Measurements from ENCODE around the gene CHEK1.
"Not testable (repeated sequence)": the region's sequence is repeated elsewhere in the genome, so short reads cannot be mapped to it uniquely, and the experiment has no call there.

Gene CHEK1

GRCh38 chr11:125694951-125695350 lies 70.0 kb downstream of the CHEK1 start:
- Histone ChIP-seq H3K36me3 (ENCODE audit: control insufficient read depth, insufficient read depth, low read length) (no peaks in the 10 kb centered on the region), H3K4me3 (replicated peaks; ENCODE audit: low read depth, low read length) (no peak overlapping the region), H3K27me3 (replicated peaks; ENCODE audit: control insufficient read depth, insufficient read depth, low read length) (no peaks in the 10 kb centered on the region)
- TF ChIP-seq CTCF (IDR thresholded peaks at IDR 0.05; ENCODE audit: insufficient read depth, low read length, poor library complexity, severe bottlenecking), result no peak
- no peak for DNase-seq (ENCODE audit: extremely low read depth, insufficient read length)

- DNase-seq (ENCODE audit: extremely low read depth, insufficient read length), result no peak
- H3K27me3 ChIP-seq (replicated peaks; ENCODE audit: control insufficient read depth, insufficient read depth, low read length), result no peaks in the 10 kb centered on the region
- H3K36me3 ChIP-seq (ENCODE audit: control insufficient read depth, insufficient read depth, low read length), result no peaks in the 10 kb centered on the region
- H3K4me3 ChIP-seq (replicated peaks; ENCODE audit: low read depth, low read length), result no peak overlapping the region
- no peak for TF ChIP-seq CTCF (IDR thresholded peaks at IDR 0.05; ENCODE audit: insufficient read depth, low read length, poor library complexity, severe bottlenecking)
Observed at GRCh38 chr11:125701018-125701610, 76.2 kb downstream of the CHEK1 start.

GRCh38 chr11:125701858-125702621 lies 77.1 kb downstream of the CHEK1 start:
- no peak for DNase-seq (ENCODE audit: extremely low read depth, insufficient read length)
- Histone ChIP-seq H3K4me3 (replicated peaks; ENCODE audit: low read depth, low read length) (no peak overlapping the region), H3K36me3 (ENCODE audit: control insufficient read depth, insufficient read depth, low read length) (no peaks in the 10 kb centered on the region), H3K27me3 (replicated peaks; ENCODE audit: control insufficient read depth, insufficient read depth, low read length) (no peaks in the 10 kb centered on the region)
- TF ChIP-seq CTCF (IDR thresholded peaks at IDR 0.05; ENCODE audit: insufficient read depth, low read length, poor library complexity, severe bottlenecking), result no peak

- not testable (repeated sequence) for H3K4me3 ChIP-seq (replicated peaks; ENCODE audit: low read depth, low read length); H3K27me3 ChIP-seq (replicated peaks; ENCODE audit: control insufficient read depth, insufficient read depth, low read length); H3K36me3 ChIP-seq (ENCODE audit: control insufficient read depth, insufficient read depth, low read length); DNase-seq (ENCODE audit: extremely low read depth, insufficient read length)
Observed at GRCh38 chr11:125704686-125705085, 79.7 kb downstream of the CHEK1 start.

- TF ChIP-seq CTCF (IDR thresholded peaks at IDR 0.05; ENCODE audit: insufficient read depth, low read length, poor library complexity, severe bottlenecking), result no peak
- Histone ChIP-seq H3K27me3 (replicated peaks; ENCODE audit: control insufficient read depth, insufficient read depth, low read length) (no peaks in the 10 kb centered on the region), H3K4me3 (replicated peaks; ENCODE audit: low read depth, low read length) (no peak overlapping the region), H3K36me3 (ENCODE audit: control insufficient read depth, insufficient read depth, low read length) (no peaks in the 10 kb centered on the region)
- DNase-seq (ENCODE audit: extremely low read depth, insufficient read length), result no peak
Observed at GRCh38 chr11:125720781-125721180, 95.8 kb downstream of the CHEK1 start.

GRCh38 chr11:125724125-125724524 lies 99.2 kb downstream of the CHEK1 start:
- H3K36me3 ChIP-seq (ENCODE audit: control insufficient read depth, insufficient read depth, low read length), result no peaks in the 10 kb centered on the region
- H3K4me3 ChIP-seq (replicated peaks; ENCODE audit: low read depth, low read length), result no peak overlapping the region
- TF ChIP-seq CTCF (IDR thresholded peaks at IDR 0.05; ENCODE audit: insufficient read depth, low read length, poor library complexity, severe bottlenecking), result peak; percentile 30
- DNase-seq (ENCODE audit: extremely low read depth, insufficient read length), result no peak
- no peaks in the 10 kb centered on the region for H3K27me3 ChIP-seq (replicated peaks; ENCODE audit: control insufficient read depth, insufficient read depth, low read length)

Measured in GM06990 (cell line).